IPS-18c (cell line): ENCODE data around the gene ZNF385D.

Experiments
- H3K4me3 ChIP-seq: 2 replicates; pipeline ENCODE4 v1.7.0; 2013; ENCODE audit warnings: low read depth, mild to moderate bottlenecking, low read length, moderate library complexity; ENCODE audit not compliant: insufficient read depth
- H3K9me3 ChIP-seq: one replicate; pipeline ENCODE4 v1.6.1; 2013; ENCODE audit warnings: mild to moderate bottlenecking, low read length, moderate library complexity; ENCODE audit not compliant: control insufficient read depth, insufficient read depth

ZNF385D gene

GRCh38 chr3:21645121-21645897, 105.7 kb downstream of the ZNF385D start:
- Histone ChIP-seq H3K4me3 (no peak overlapping the region), H3K9me3 (no peaks in the 10 kb centered on the region)

- Histone ChIP-seq H3K9me3 (no peaks in the 10 kb centered on the region), H3K4me3 (no peak overlapping the region)
Measured at GRCh38 chr3:21644268-21644667, 106.7 kb downstream of the ZNF385D start.

- H3K9me3 ChIP-seq: no peaks in the 10 kb centered on the region
- H3K4me3 ChIP-seq: no peak overlapping the region
Measured at GRCh38 chr3:21643752-21644151, 107.3 kb downstream of the ZNF385D start.

GRCh38 chr3:21642433-21642832, 108.6 kb downstream of the ZNF385D start:
- no peak overlapping the region for H3K4me3 ChIP-seq
- peaks cover under 1% of the 10 kb centered on the region for H3K9me3 ChIP-seq

- H3K4me3 ChIP-seq: no peak overlapping the region
- peaks cover 2% of the 10 kb centered on the region for H3K9me3 ChIP-seq
Measured at GRCh38 chr3:21641959-21642358, 109.1 kb downstream of the ZNF385D start.

GRCh38 chr3:21638488-21638887, 112.5 kb downstream of the ZNF385D start:
- Histone ChIP-seq H3K4me3 (no peak overlapping the region), H3K9me3 (peaks cover 2% of the 10 kb centered on the region)

- Histone ChIP-seq H3K9me3 (peaks cover 2% of the 10 kb centered on the region), H3K4me3 (no peak overlapping the region)
Measured at GRCh38 chr3:21634112-21634511, 116.9 kb downstream of the ZNF385D start.

- H3K9me3 ChIP-seq: no peaks in the 10 kb centered on the region
Measured at GRCh38 chr3:21624524-21624923, 126.5 kb downstream of the ZNF385D start.

GRCh38 chr3:21621181-21621651, 129.8 kb downstream of the ZNF385D start:
- Histone ChIP-seq H3K4me3 (no peak overlapping the region), H3K9me3 (no peaks in the 10 kb centered on the region)

More at GRCh38 chr3:21624524-21624923, 126.5 kb downstream of the ZNF385D start:
- no peak overlapping the region for H3K4me3 ChIP-seq

GRCh38 chr3:21620511-21621155, 130.4 kb downstream of the ZNF385D start:
- no peak overlapping the region for H3K4me3 ChIP-seq
- no peaks in the 10 kb centered on the region for H3K9me3 ChIP-seq

- H3K9me3 ChIP-seq: no peaks in the 10 kb centered on the region
- no peak overlapping the region for H3K4me3 ChIP-seq
Measured at GRCh38 chr3:21618695-21619094, 132.3 kb downstream of the ZNF385D start.

GRCh38 chr3:21613372-21614070, 137.5 kb downstream of the ZNF385D start:
- H3K9me3 ChIP-seq: no peaks in the 10 kb centered on the region

GRCh38 chr3:21601178-21601577, 149.8 kb downstream of the ZNF385D start:
- no peaks in the 10 kb centered on the region for H3K9me3 ChIP-seq
- no peak overlapping the region for H3K4me3 ChIP-seq

More at GRCh38 chr3:21613372-21614070, 137.5 kb downstream of the ZNF385D start:
- H3K4me3 ChIP-seq: no peak overlapping the region

GRCh38 chr3:21599890-21600289, 151.1 kb downstream of the ZNF385D start:
- H3K9me3 ChIP-seq: no peaks in the 10 kb centered on the region
- no peak overlapping the region for H3K4me3 ChIP-seq

GRCh38 chr3:21592828-21593227, 158.2 kb downstream of the ZNF385D start:
- Histone ChIP-seq H3K4me3 (no peak overlapping the region), H3K9me3 (no peaks in the 10 kb centered on the region)

GRCh38 chr3:21587894-21588293, 163.1 kb downstream of the ZNF385D start:
- Histone ChIP-seq H3K9me3 (no peaks in the 10 kb centered on the region), H3K4me3 (no peak overlapping the region)

- Histone ChIP-seq H3K4me3 (no peak overlapping the region), H3K9me3 (no peaks in the 10 kb centered on the region)
Measured at GRCh38 chr3:21585216-21585740, 165.7 kb downstream of the ZNF385D start.
